GM23248 (cell line): ENCODE results near the gene KCNT1. TPM values are rescaled to one million over a fixed set of nuclear protein-coding genes. Genes with fewer than 3 reads are reported as not detected.

Experiments used
- DNase-seq: peaks from one replicate; pipeline ENCODE4 v3.0.0-alpha.2; 2015
- H2AFZ ChIP-seq: fragments of 200-600 bp; sonication (generic); 2 replicates; pipeline ENCODE4 v1.6.1; 2016; ENCODE audit warnings: antibody characterized with exemption
- H3F3A ChIP-seq: fragments of 200-600 bp; sonication (generic); 2 replicates; pipeline ENCODE4 v1.6.1; 2016; ENCODE audit warnings: mild to moderate bottlenecking, antibody characterized with exemption, mixed run types; ENCODE audit not compliant: insufficient read depth
- H3K27ac ChIP-seq: fragments of 200-600 bp; sonication (generic); 2 replicates; pipeline ENCODE4 v1.5.1; 2016; ENCODE audit warnings: mild to moderate bottlenecking
- H3K27me3 ChIP-seq: fragments of 200-600 bp; sonication (generic); replicated peaks from 2 replicates; pipeline ENCODE4 v1.6.1; 2016; ENCODE audit warnings: mild to moderate bottlenecking; ENCODE audit not compliant: insufficient read depth
- H3K36me3 ChIP-seq: fragments of 200-600 bp; sonication (generic); 2 replicates; pipeline ENCODE4 v1.6.1; 2016; ENCODE audit warnings: low read depth, mild to moderate bottlenecking
- H3K4me1 ChIP-seq: fragments of 200-600 bp; sonication (generic); 2 replicates; pipeline ENCODE4 v1.6.1; 2016; ENCODE audit warnings: mild to moderate bottlenecking; ENCODE audit not compliant: insufficient read depth
- H3K4me2 ChIP-seq: fragments of 200-600 bp; sonication (generic); one replicate; pipeline ENCODE4 v1.6.1; 2016; ENCODE audit warnings: mild to moderate bottlenecking; ENCODE audit not compliant: unreplicated experiment
- H3K4me3 ChIP-seq: fragments of 200-600 bp; sonication (generic); 2 replicates; pipeline ENCODE4 v1.5.1; 2016; ENCODE audit warnings: mild to moderate bottlenecking
- H3K79me2 ChIP-seq: fragments of 200-600 bp; sonication (generic); 2 replicates; pipeline ENCODE4 v1.6.1; 2016; ENCODE audit warnings: mild to moderate bottlenecking; ENCODE audit not compliant: insufficient read depth
- H3K9ac ChIP-seq: fragments of 200-600 bp; sonication (generic); 2 replicates; pipeline ENCODE4 v1.6.1; 2016; ENCODE audit warnings: mild to moderate bottlenecking
- H3K9me2 ChIP-seq: fragments of 200-600 bp; sonication (generic); 2 replicates; pipeline ENCODE4 v1.6.1; 2016; ENCODE audit warnings: mixed run types, mild to moderate bottlenecking, moderate library complexity; ENCODE audit not compliant: insufficient read depth
- H3K9me3 ChIP-seq: fragments of 200-600 bp; sonication (generic); one replicate; pipeline ENCODE4 v1.6.1; 2017; ENCODE audit warnings: low read depth
- H4K20me1 ChIP-seq: fragments of 200-600 bp; sonication (generic); 2 replicates; pipeline ENCODE4 v1.6.0; 2016; ENCODE audit not compliant: insufficient read depth
- EZH2 ChIP-seq: fragments of 200-600 bp; sonication (generic); IDR thresholded peaks from 2 replicates; pipeline ENCODE4 v1.6.1; 2018; ENCODE audit warnings: antibody characterized with exemption, mild to moderate bottlenecking; ENCODE audit not compliant: insufficient read depth, poor library complexity, severe bottlenecking
- EZH2phosphoT487 ChIP-seq: fragments of 200-600 bp; sonication (generic); IDR thresholded peaks from 2 replicates; pipeline ENCODE4 v1.6.1; 2018; ENCODE audit warnings: antibody characterized with exemption, moderate library complexity, mild to moderate bottlenecking, low read depth; ENCODE audit not compliant: insufficient read depth
- WGBS, 2 experiments: methylation state at CpG; one replicate each; pipeline ENCODE4 v1.1.6; 2015 to 2017; ENCODE audit warnings: low lambda C conversion rate in 2 of 2, low coverage in 1 of 2; ENCODE audit errors: missing lambda C conversion rate in 2 of 2; 5-methylcytosine and 5-hydroxymethylcytosine counted together
- in situ Hi-C: fragments of 300-500 bp; cut with MboI; formaldehyde crosslinking; loops from 2 replicates; pipeline ENCODE4 v1.15.0; 2020
- polyA plus RNA-seq: library from polyadenylated mRNA; unstranded; fragments of >200 nt; fragmentation: Nextera tagmentation; extraction: Ambion mirVana; gene quantifications from 2 replicates; pipeline ENCODE4 v1.2.1, GENCODE V29; 2016
- total RNA-seq: library from RNA; depleted of rRNA; stranded (reverse); fragments of >200 nt; shearing (Covaris generic); gene quantifications from 2 replicates; pipeline ENCODE4 v1.2.3, GENCODE V29; 2014

The KCNT1 gene
- total and polyA plus RNA-seq, 2 experiments from 2014 or later: not detected

- TF ChIP-seq EZH2 (no peak), EZH2phosphoT487 (no peak)
- no peaks in the 10 kb centered on the region for H3K4me1 ChIP-seq
- H3K4me2 ChIP-seq: no peak overlapping the region
- WGBS, 2 experiments: 10 to 15% methylated on average over 23 to 24 of the region's 24 CpGs
- 0 out of 2 replicates have a peak overlapping the region, but pooled peaks have one; percentile 46 for H2AFZ ChIP-seq
- no peaks in the 10 kb centered on the region for H3F3A ChIP-seq
- no peaks in the 10 kb centered on the region for H3K9me3 ChIP-seq
- no peak overlapping the region for H3K9ac ChIP-seq
- peak; percentile 75 for DNase-seq
- no peaks in the 10 kb centered on the region for H3K36me3 ChIP-seq
- H3K27me3 ChIP-seq: no peaks in the 10 kb centered on the region; the same call in 1 of the 2 replicates
- no peak overlapping the region for H3K27ac ChIP-seq
- no peaks in the 10 kb centered on the region for H3K9me2 ChIP-seq
- H3K79me2 ChIP-seq: no peaks in the 10 kb centered on the region
- in situ Hi-C loops: no loop called here
- no peaks in the 10 kb centered on the region for H4K20me1 ChIP-seq
- no peak overlapping the region for H3K4me3 ChIP-seq
These were observed 95.7 kb downstream of the KCNT1 start for GRCh38 chr9:135797507-135798262.

DNA sequence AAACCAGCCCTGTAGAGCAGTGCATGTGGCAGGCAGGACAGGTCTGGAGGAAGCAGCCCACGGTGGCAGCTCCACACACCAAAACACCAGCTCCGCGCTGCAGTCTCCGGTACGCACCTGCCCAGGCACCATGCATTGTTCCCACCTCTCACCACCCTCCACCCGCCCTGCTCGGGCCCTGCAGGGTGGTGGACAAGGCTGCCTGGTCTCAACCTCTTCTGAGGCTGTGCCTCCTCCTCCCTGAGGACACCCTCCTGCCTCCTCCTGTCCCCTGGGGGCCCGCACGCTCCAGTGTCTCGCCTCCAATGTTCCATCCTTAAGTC, 96.2 kb downstream of the KCNT1 start:
- Histone ChIP-seq H3K27me3 (no peaks in the 10 kb centered on the region; the same call in 1 of the 2 replicates), H3K79me2 (no peaks in the 10 kb centered on the region), H3K9ac (no peak overlapping the region), H3K27ac (no peak overlapping the region), H4K20me1 (no peaks in the 10 kb centered on the region), H3K4me2 (no peak overlapping the region), H2AFZ (no peak overlapping the region), H3K4me1 (no peaks in the 10 kb centered on the region), H3K9me3 (no peaks in the 10 kb centered on the region), H3K9me2 (no peaks in the 10 kb centered on the region), H3K4me3 (no peak overlapping the region), H3F3A (no peaks in the 10 kb centered on the region), H3K36me3 (no peaks in the 10 kb centered on the region)
- WGBS, 2 experiments: 70 to 75% methylated on average over 10 of the region's 10 CpGs
- in situ Hi-C loops: no loop called here
- TF ChIP-seq EZH2phosphoT487: no peak
- no peak for DNase-seq

DNA sequence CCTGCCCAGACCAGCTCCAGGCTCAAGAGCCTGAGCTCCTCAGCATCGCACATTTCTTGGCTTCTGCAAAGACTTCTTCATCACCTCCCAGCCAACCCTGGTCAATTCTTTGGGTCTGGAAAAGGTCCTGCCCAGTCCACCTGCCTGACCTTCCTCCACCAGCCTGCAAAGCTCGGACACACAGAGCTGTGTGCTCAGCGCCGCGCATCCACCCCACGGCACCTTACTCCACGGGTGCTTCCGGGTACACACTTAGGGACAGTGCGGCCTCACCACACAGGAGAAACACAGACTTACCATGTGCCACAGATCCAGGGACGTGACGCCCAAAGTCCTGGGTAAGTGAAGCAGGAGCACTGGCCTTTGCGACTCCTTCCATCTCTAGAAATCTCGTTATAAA, 97.3 kb downstream of the KCNT1 start:
- no peak overlapping the region for H3K9ac ChIP-seq
- H3K9me2 ChIP-seq: no peaks in the 10 kb centered on the region
- no peaks in the 10 kb centered on the region; the same call in 1 of the 2 replicates for H3K27me3 ChIP-seq
- H3K4me2 ChIP-seq: no peak overlapping the region
- no peak overlapping the region for H3K27ac ChIP-seq
- H4K20me1 ChIP-seq: no peaks in the 10 kb centered on the region
- H3K36me3 ChIP-seq: no peaks in the 10 kb centered on the region
- no peak for DNase-seq
- no peaks in the 10 kb centered on the region for H3K9me3 ChIP-seq
- TF ChIP-seq EZH2 (no peak), EZH2phosphoT487 (no peak)
- no peak overlapping the region for H2AFZ ChIP-seq
- H3K79me2 ChIP-seq: no peaks in the 10 kb centered on the region
- H3K4me1 ChIP-seq: no peaks in the 10 kb centered on the region
- H3K4me3 ChIP-seq: no peak overlapping the region
- H3F3A ChIP-seq: no peaks in the 10 kb centered on the region
- 92 to 95% methylated on average over 13 of the region's 13 CpGs for WGBS, 2 experiments
- in situ Hi-C loops: no loop called here

DNA sequence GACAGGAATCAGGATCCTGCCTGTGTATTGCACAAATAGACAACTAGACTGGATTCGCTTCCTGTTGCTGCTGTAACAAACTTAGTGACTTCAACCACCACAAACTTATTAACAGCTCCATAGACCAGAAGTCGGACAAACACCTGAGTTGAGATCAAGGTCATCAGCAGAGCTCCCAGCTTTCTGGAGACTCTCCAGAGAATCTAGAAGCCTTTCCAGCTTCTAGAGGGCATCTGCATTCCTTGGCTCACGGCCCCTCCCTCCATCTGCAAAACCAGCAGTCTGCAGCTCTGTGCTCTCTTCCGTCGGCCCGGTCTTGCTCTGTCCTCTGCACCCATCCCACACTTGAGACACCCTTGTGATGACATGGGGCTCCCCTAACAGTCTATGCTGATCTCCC, 99.1 kb downstream of the KCNT1 start:
- in situ Hi-C loops: no loop called here
- TF ChIP-seq EZH2phosphoT487 (no peak), EZH2 (no peak)
- H2AFZ ChIP-seq: no peak overlapping the region

More for the DNA sequence above, 99.1 kb downstream of the KCNT1 start:
- DNase-seq: no peak
- H3K36me3 ChIP-seq: no peaks in the 10 kb centered on the region
- no peaks in the 10 kb centered on the region for H3F3A ChIP-seq
- no peaks in the 10 kb centered on the region for H3K79me2 ChIP-seq
- H3K4me3 ChIP-seq: no peak overlapping the region
- 70 to 71% methylated on average over 6 of the region's 6 CpGs for WGBS, 2 experiments
- H3K27ac ChIP-seq: no peak overlapping the region
- no peaks in the 10 kb centered on the region for H3K9me2 ChIP-seq
- H3K9me3 ChIP-seq: no peaks in the 10 kb centered on the region
- no peak overlapping the region for H3K9ac ChIP-seq
- no peaks in the 10 kb centered on the region for H4K20me1 ChIP-seq
- no peaks in the 10 kb centered on the region for H3K4me1 ChIP-seq
- no peaks in the 10 kb centered on the region for H3K27me3 ChIP-seq
- H3K4me2 ChIP-seq: no peak overlapping the region
